ENCODE results near the gene PPP6R2. TPM values are rescaled to one million over a fixed set of nuclear protein-coding genes. Genes with fewer than 3 reads are reported as not detected.
"Not testable (repeated sequence)": the region's sequence is repeated elsewhere in the genome, so short reads cannot be mapped to it uniquely, and the experiment has no call there.

Gene PPP6R2
- total and polyA plus RNA-seq, 8 donors: 36.9 to 60.1 (median 42.2) TPM

DNA sequence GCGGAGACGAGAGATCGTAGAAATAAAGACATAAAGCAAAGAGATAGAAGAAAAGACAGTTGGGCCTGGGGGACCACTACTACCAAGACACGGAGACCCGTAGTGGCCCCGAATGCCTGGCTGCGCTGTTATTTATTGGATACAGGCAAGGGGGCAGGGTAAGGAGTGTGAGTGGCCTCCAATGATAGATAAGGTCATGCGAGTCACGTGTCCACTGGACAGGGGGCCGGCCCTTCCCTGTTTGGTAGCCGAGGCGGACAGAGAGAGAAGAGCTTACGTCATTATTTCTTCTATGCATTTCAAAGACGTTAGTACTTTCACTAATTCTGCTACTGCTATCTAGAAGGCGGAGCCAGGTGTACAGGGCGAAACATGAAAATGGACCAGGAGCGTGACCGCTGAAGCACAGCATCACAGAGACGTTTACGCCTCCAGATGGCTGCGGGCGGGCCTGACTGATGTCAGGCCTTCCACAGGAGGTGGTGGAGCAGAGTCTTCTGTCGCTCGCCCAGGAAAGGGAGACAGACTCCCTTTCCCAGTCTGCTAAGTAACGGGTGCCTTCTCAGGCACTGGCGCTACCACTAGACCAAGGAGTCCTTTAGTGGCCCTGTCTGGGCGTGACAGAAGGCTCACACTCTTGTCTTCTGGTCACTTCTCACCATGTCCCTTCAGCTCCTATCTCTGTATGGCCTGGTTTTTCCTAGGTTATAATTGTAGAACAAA is 24.8 kb downstream of the PPP6R2 start:
- no peaks in the 10 kb centered on the region for H3K27me3 ChIP-seq
- intact Hi-C loops (cut with DNase I): no loop called here
- H3K36me3 ChIP-seq: peaks cover 0 to 46% of the 10 kb centered on the region in 2 donors
- H3K4me1 ChIP-seq: peaks cover 0 to 11% of the 10 kb centered on the region in 2 donors
- no peak for ATAC-seq
- no peak overlapping the region for H3K27ac ChIP-seq
- DNase-seq: no peak
- no peak overlapping the region for H3K4me3 ChIP-seq
- TF ChIP-seq, protein P1, sequence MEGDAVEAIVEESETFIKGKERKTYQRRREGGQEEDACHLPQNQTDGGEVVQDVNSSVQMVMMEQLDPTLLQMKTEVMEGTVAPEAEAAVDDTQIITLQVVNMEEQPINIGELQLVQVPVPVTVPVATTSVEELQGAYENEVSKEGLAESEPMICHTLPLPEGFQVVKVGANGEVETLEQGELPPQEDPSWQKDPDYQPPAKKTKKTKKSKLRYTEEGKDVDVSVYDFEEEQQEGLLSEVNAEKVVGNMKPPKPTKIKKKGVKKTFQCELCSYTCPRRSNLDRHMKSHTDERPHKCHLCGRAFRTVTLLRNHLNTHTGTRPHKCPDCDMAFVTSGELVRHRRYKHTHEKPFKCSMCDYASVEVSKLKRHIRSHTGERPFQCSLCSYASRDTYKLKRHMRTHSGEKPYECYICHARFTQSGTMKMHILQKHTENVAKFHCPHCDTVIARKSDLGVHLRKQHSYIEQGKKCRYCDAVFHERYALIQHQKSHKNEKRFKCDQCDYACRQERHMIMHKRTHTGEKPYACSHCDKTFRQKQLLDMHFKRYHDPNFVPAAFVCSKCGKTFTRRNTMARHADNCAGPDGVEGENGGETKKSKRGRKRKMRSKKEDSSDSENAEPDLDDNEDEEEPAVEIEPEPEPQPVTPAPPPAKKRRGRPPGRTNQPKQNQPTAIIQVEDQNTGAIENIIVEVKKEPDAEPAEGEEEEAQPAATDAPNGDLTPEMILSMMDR (IDR thresholded peaks at IDR 0.05): no peak
- no peaks in the 10 kb centered on the region for H3K9me3 ChIP-seq

DNA sequence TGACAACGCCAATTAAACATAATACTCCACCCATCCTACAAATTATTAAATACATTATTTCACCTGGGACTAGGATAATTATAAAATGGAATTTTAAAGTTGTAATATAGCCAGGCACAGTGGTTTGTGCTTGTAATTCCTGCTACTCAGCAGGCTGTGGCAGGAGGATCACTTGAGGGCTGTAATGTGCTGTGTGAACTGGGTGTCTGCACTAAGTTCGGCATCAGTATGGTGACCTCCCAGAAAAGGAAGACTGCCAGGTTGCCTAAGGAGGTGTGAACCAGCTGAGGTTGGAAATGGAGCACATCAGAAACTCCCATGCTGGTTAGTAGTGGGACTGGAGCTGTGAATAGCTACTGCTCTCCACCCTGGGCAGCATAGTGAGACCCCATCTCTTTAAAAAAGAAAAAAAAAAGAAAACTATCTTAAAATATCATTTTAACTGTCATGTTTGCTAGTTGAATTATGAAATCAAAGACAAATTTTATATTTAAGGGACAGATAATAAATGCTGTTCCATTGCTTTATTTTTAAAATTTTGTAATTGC is 28.0 kb downstream of the PPP6R2 start:
- ATAC-seq (no peak), DNase-seq (no peak)
- no peak overlapping the region for H3K27ac ChIP-seq
- H3K27me3 ChIP-seq: no peaks in the 10 kb centered on the region
- no peaks in the 10 kb centered on the region for H3K9me3 ChIP-seq
- H3K36me3 ChIP-seq: peaks cover 0 to 73% of the 10 kb centered on the region in 2 donors
- TF ChIP-seq, protein P1 (IDR thresholded peaks at IDR 0.05): no peak
- no peak overlapping the region for H3K4me3 ChIP-seq
- intact Hi-C loops (cut with DNase I): no loop called here
- peaks cover 0 to 1% of the 10 kb centered on the region in 2 donors for H3K4me1 ChIP-seq

DNA sequence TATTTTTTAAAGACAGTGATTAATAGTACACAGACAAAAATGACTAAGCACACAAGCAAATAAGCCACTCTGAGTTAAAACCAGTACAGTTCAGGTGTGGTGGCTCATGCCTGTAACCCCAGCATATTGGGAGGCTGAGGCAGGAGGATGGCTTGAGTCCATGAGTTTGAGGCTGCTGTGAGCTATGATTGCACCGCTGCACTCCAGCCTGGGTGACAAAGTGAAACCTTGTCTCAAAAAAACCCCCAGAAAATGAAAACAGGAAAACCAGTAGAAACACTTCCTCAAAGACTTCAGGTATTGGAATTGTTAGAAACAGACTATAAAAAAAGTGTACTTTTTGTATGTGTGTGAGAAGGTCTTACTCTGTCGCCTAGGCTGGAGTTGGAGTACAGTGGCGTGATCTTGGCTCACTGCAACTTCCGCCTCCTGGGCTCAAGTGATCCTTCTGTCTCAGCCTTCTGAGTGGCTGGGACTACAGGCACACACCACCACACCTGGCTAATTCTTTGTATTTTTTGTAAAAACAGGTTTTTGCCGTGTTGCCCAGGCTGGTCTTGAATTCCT is 33.0 kb downstream of the PPP6R2 start:
- intact Hi-C loops (cut with DNase I): no loop called here
- DNase-seq: peak in 1 of 4 donors; percentile 4
- H3K27me3 ChIP-seq: no peaks in the 10 kb centered on the region
- H3K9me3 ChIP-seq: no peaks in the 10 kb centered on the region
- H3K4me3 ChIP-seq: no peak overlapping the region
- peak; percentile 84 for ATAC-seq
- no peaks in the 10 kb centered on the region for H3K4me1 ChIP-seq
- peak overlapping the region in 1 of 2 donors; percentile 43 for H3K27ac ChIP-seq
- H3K36me3 ChIP-seq: peaks cover 0 to 78% of the 10 kb centered on the region in 2 donors
- TF ChIP-seq, protein P1 (IDR thresholded peaks at IDR 0.05): no peak

DNA sequence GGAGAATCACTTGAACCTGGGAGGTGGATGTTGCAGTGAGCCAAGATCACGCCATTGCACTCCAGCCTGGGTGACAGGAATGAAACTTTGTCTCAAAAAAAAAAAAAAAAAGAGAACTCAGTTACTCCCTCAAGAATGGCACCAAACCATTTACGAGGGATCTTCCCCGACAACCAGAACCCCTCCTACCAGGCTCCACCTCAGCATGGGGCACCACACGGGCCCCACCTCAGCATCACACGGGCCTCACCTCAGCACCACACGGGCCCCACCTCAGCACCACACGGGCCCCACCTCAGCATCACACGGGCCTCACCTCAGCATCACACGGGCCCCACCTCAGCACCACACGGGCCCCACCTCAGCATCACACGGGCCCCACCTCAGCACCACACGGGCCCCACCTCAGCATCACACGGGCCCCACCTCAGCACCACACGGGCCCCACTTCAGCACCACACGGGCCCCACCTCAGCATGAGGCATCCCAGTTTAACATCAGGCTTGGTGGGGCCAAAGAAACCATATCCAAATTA is 38.0 kb downstream of the PPP6R2 start:
- DNase-seq; intact Hi-C loops (cut with DNase I); H3K27ac ChIP-seq; H3K27me3 ChIP-seq; H3K9me3 ChIP-seq; H3K4me1 ChIP-seq; H3K4me3 ChIP-seq; ATAC-seq: not testable (repeated sequence)
- H3K36me3 ChIP-seq: peaks cover 0 to 39% of the 10 kb centered on the region in 2 donors

DNA sequence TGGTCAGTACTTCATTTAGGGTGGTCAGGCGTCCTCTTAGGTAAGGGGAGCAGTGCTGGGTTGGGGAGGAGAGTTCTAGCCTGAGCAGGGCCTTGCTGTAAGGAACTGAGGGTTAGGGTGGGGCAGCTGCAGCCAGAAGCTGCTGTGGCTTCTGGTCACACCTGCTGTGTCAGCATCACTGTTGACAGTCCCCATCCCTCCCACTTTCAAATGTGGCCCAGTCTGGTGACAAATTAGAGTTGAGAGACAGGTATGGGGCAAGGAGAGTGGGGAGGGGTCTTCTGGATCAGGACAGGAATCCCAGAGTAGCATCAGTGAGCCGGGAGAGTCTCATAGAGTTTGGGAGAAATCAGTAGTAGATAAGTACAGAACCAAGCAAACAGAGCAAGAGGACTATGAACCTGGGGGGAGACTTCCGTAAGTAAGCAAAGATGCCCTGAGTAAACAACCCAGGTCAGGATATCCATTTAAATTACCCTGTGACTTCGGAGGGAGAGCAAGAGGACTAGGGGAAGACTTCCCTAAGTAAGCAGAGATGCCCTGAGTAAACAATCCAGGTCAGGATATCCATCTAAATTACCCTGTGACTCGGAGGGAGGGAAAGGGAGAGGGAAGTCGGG is 53.7 kb downstream of the PPP6R2 start:
- no peaks in the 10 kb centered on the region for H3K27me3 ChIP-seq
- no peak overlapping the region for H3K4me3 ChIP-seq
- TF ChIP-seq, protein P1 (IDR thresholded peaks at IDR 0.05): no peak
- ATAC-seq (no peak), DNase-seq (no peak)
- peaks cover 0 to 46% of the 10 kb centered on the region in 2 donors for H3K36me3 ChIP-seq
- H3K27ac ChIP-seq: no peak overlapping the region
- no peaks in the 10 kb centered on the region for H3K9me3 ChIP-seq
- intact Hi-C loops (cut with DNase I): no loop called here
- peaks cover 0 to 32% of the 10 kb centered on the region in 2 donors for H3K4me1 ChIP-seq

DNA sequence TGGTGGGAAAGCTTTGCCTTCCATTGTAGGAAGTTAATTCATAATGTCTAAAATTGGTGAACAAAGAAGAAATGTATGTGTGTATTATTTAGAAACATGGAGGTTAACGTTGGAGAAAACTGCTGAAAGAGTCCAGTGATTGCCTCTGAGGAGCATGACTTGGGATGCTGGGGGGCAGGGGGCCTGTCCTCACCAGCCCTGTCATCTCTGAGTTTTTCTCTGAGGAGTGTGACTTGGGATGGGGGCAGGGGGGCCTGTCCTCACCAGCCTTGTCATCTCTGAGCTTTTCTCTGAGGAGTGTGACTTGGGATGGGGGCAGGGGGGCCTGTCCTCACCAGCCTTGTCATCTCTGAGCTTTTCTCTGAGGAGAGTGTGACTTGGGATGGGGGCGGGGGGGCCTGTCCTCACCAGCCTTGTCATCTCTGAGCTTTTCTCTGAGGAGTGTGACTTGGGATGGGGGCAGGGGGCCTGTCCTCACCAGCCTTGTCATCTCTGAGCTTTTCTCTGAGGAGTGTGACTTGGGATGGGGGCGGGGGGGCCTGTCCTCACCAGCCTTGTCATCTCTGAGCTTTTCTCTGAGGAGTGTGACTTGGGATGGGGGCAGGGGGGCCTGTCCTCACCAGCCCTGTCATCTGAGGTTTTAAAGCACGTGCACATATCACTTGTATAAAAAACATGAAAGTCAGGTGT is 54.4 kb downstream of the PPP6R2 start:
- intact Hi-C loops (cut with DNase I); H3K4me3 ChIP-seq; H3K27ac ChIP-seq; H3K9me3 ChIP-seq; H3K27me3 ChIP-seq; ATAC-seq: not testable (repeated sequence)
- H3K36me3 ChIP-seq: peaks cover 0 to 39% of the 10 kb centered on the region in 2 donors
- DNase-seq: peak in 1 of 4 donors; percentile 41
- peaks cover 0 to 35% of the 10 kb centered on the region in 2 donors for H3K4me1 ChIP-seq

All from left lung (tissue), 10 donors.